NCI-H748 (cell line): ENCODE results near the gene KRTAP1-4.
A peak's percentile ranks its signal among the peaks of the same experiment; 100 is the strongest.
"Not testable (repeated sequence)": the region's sequence is repeated elsewhere in the genome, so short reads cannot be mapped to it uniquely, and the experiment has no call there.

Experiments
- DNase-seq: peaks from one replicate; lab custom pipeline; 2025; ENCODE audit not compliant: unreplicated experiment; lab: John Stamatoyannopoulos, UW

The KRTAP1-4 gene, protein sequence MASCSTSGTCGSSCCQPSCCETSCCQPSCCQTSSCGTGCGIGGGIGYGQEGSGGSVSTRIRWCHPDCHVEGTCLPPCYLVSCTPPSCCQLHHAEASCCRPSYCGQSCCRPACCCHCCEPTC

DNA sequence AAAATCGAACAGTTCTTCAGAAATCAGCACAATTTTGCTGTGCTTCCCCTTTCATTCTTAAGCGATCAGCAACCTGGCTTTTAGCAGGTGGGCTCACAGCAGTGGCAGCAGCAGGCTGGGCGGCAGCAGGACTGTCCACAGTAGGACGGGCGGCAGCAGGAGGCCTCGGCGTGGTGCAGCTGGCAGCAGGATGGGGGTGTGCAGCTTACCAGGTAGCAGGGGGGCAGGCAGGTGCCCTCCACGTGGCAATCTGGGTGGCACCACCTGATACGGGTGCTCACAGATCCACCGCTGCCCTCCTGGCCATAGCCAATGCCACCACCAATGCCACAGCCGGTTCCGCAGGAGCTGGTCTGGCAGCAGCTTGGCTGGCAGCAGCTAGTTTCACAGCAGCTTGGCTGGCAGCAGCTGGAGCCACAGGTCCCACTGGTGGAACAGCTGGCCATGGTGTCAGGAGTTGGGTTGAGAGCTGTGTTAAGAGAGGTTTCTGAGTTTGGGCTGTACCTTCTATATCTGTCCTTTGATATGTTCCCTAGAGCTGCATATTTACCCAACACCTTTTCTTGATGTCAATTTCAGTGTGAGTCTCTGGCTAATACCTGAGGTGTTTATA is at the start of gene KRTAP1-4:
Gene KRTAP1-4 (minus strand): TSS at position 563 of the 613 bp plus-strand sequence. CDS start 117 bp downstream, at position 446.
- no peak for DNase-seq

DNA sequence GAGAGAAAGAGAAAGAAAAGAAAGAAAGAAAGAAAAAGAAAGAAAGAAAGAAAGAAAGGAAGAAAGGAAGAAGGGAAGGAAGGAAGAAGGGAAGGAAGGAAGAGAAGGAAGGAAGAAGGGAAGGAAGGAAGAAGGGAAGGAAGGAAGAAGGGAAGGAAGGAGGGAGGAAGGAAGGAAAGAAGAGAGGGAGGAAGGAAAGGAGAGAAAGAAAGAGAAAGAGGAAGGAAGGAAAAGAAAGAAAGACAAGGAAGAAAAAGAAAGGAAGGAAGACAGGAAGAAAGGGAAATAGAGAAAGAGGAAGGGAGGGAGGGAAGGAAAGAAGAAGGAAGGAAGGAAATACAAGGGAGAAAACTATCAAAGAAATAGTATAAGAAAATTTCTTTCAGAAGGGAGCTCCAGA is 46.8 kb upstream of the KRTAP1-4 start:
- DNase-seq: no peak

DNA sequence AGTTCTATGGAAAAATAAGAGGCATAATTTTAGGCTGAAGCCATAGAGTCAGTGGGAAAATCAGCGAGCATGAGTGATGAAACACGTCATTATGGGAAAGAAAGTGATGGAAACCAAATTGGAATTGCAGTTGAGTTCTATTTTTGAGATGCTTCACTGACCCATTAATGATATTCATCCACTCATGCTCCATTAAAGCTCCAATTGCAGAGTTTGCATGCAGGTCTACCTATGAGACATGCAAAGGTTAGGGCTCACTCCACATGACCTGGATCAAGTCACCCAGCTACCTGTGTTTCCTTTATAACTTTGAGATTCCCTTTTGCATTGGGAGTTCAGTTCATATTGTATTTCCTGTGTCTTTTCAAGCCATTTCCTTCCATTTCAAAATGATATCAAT is 43.7 kb upstream of the KRTAP1-4 start:
- no peak for DNase-seq

DNA sequence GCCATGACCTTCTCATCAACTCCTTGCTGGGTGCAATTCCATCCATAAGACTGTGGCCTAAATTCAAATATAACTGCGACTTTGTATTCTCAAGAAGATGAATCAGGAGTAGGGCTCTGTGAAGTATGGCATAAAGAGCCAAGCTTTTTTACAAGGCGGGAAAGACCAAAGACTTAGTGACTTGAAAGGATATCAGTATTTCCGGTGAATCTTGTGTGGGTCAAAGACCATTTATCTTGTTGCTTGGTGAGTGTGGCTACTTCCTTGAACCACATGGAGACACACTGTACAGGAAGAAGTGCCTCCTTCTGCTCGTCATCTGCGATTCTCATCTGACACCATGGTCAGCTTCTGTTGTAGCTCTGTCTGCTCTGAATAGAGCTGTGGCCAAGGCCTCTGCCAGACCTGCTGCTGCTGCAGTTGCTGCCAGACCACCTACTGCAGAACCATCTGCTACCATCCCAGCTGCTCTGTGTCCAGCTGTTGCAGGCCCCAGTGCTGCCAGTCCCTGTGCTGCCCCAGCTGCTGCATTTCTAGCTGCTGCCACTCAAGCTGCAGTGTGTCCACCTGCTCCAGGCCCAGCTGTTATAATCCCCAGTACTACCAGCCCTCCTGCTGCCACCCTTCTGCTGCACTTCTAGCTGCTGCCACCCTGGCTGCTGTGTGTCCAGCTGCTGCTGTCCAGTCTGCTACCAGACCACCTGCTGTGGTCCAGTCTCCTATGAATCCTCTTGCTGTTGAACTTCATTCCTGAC is 41.8 kb upstream of the KRTAP1-4 start:
- peak; percentile 51 for DNase-seq

DNA sequence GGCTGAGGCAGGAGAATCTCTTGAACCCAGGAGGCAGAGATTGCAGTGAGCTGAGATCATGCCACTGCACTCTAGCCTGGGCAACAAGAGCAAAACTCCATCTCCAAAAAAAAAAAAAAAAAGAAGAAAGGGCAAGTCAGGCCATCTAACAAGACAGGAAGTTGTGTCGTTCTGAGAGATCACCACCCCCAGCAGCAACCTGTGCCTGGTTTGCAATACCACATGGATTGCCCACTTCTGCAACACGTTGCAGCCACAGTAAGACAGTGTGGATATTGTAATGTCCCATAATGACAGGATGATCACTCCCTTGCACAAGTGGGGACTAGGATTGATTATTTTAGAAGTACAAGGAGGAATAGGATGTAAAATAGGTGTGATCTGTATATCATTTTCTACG is 39.0 kb upstream of the KRTAP1-4 start:
- DNase-seq: no peak

DNA sequence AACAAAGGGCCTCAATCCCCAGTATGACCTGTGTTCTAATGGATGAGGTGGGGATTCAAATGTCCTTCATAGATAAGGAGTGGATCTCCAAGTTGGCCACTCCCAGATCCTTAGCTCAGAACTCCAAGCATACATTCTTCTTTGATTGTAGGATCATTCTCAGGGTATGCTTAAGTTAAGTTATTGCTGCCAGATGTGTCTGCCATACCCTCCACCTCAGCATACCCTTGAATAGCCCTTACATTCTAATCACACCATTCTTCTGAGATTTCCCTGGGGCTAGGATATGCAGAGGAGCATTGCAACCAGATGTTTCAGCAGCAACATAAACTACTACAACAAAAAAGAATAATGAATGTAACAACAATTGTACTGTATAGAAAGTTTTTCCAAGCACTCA is 37.3 kb upstream of the KRTAP1-4 start:
- DNase-seq: no peak

DNA sequence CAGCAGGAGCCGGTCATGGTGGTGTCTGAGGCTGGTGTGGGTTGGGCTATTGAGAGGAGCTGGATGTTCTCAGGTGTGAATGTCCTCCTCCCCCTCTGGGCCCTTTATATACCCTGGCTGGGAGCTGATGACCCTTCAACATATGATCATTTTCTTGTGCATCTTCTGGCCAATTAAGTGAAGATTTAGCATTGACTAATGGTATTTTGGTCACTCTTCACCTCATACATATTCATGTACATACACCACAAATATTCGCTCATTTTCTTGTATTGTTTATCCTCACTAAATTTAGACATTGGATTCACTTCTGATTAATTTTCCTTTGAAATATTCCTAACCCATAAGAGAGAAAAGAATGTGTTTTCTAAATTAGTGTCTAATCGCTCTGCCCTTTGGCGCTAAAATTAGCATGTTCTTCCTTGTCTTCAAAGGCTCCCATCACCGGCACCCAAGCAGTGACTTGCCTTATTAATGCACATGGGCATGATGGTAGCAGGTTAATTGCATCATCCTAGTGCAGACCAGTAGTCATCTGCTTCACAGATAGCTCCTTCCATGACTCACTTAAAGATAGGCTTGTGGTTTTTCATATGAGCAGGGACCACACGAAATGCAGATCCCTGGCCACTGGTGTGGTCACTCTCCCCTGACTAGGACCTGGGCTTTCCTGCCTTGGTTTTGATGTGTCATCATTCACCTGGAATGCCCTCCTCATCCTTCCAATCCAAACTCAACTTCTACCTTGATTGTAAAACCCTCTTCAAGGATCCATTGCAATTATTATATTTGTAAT is 36.0 kb upstream of the KRTAP1-4 start, which contains the start of gene KRTAP2-4:
Gene KRTAP2-4 (minus strand): TSS at position 51 of the 796 bp plus-strand sequence. CDS start 34 bp downstream, at position 17.
- DNase-seq: no peak

DNA sequence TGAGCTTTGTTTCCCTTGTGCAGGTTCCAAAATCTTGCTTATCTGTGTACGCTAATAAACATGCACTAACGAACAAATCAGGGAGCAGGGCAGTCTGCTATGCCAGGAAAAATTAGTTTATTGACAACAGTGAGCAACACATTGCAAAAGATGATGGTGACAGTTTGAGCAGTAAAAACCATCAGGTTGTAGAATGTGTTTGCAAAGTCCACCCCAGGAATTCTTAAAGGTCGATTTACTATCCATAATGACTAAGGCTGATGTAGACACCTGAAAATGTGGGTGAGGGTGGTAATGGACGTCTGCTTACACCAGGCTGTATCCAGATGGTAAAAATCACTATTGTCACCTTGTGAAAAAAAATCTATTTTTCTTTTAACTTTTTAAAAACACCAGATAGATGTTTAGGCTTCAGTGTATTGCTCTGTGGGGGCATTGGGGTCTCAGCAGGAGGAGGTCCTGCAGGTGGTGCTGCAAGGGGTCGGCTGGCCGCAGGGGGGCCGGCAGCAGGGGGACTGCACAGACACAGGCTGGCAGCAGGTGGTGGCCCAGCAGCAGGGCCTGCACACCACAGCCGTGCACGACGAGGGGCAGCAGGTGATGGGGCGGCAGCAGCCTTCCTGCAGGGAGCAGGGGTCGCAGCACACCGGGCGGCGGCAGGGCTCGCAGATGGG is 35.2 kb upstream of the KRTAP1-4 start:
- DNase-seq: not testable (repeated sequence)

DNA sequence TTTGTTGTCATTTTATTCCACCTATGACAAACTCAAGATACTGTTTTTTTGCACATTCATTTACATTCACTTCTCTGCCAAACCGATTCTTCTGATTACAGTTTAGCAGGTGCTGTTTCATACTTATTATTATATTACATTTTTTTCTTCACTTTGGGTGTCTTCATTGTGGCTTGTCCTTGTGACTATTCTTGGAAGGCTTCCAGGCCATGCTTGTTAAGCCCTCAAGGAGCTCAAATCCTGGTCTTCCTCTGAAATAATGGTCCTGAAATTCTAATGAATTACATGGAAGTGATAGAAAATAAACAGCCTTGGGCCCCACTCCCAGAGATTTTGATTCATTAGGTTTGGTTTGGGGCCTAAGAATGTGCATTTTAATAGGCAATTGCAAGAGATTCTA is 34.3 kb upstream of the KRTAP1-4 start:
- DNase-seq: no peak

DNA sequence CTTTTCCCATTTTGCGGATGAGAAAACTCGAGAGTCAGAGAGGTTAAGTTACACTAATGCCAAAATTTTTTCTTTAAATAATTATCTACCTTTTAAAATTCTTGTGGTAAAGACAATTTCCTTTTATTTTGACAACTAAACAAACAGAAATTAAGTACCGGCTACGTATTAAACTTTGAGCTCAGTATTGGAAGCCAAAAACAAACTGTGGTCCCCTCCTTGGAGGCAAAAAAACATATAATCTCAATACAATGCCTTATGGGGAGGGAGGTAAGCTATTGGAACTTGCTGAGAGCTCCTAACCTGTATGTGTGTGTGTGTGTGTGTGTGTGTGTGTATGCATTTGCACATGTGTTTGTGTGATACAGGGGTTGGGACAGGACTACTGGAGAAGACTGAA is 33.5 kb upstream of the KRTAP1-4 start:
- DNase-seq: no peak

DNA sequence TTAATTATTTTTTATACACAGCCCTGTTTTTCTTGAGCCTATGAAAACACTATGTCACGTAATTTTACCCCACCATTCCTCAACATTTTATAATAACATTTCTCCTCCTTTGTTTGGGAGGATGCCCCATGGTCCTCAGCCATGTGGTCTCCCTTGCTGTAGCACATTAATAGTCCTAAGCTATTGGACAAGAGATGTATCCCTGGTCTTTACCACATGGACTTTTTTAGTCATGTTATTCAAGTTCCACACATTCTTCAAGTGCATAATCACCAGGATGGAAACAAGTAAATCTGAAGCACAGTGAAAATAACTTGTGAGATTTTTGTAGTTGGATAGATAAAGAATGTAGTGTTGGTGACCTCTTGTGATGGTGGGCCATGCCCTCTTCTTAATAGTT is 32.0 kb upstream of the KRTAP1-4 start:
- DNase-seq: no peak

DNA sequence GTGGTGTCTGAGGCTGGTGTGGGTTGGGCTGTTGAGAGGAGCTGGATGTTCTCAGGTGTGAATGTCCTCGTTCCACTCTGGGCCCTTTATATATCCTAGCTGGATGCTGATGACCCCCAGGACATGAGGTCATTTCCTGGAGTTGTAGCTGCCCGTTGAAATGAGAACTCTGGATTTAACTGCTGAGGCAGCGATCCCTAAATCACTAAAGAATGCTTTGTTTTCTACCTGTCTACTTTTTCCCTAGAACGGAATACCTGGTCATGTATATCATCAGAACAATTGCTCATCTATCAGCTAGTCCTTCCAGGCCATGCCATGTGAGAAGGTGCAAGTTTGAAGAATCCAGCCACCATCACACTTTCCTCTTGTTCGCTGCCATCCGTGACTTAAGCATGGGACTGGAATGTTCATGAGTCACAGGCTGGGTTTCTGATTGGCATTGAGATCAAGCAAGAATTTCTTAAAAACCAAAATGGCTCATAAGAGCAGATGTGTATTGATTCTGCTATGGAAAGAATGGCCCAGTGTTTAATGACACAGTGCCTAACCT is 30.1 kb upstream of the KRTAP1-4 start, which contains the start of gene KRTAP2-3:
Gene KRTAP2-3 (minus strand): TSS at position 63 of the 553 bp plus-strand sequence. CDS start 64 bp downstream, outside the sequence.
- DNase-seq: no peak

DNA sequence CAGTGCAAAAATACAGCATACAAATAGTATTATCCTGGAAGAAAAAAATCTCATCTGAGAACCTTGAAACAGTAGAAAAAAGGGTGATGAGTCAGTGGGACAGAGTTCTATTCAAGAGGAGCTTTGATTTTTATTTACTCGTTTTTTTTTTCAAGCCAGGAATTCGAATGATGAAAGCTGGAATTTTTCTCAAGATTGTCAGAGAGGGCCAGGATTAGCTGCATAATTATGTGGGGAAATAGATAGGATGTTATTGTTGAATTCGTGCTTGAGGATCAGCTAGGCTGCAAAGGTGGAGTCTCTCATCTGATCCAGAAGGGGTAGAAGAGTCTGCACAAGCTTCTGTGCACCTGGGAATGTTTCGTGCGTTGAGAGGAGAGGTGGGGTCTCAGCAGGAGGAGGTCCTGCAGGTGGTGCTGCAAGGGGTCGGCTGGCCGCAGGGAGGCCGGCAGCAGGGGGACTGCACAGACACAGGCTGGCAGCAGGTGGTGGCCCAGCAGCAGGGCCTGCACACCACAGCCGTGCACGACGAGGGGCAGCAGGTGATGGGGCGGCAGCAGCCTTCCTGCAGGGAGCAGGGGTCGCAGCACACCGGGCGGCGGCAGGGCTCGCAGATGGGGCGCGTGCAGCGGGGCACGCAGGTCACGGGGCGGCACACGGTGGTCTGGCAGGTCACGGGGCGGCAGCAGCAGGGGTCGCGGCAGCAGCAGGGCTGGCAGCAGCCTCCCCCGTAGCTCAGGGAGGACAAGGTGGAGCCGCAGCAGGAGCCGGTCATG is 29.5 kb upstream of the KRTAP1-4 start:
- DNase-seq: not testable (repeated sequence)

DNA sequence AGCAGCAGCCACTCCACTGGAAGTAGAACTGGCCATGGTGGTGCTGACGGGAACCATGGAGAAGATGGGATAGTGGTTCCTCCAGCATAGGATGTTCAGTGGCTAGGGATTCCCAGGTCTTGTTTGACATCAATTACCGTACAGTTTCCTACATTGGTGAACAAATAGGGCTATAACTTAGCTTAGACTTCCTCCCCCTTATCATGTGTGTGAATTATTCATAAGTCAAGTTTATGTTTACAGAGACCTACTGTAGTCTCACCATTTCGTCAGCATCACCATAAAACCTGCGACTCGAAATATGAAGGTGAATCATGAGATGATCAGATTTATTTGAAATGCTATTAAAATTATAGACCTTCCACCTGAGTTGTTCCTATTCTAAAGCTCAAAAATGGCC is 28.7 kb upstream of the KRTAP1-4 start:
- no peak for DNase-seq

DNA sequence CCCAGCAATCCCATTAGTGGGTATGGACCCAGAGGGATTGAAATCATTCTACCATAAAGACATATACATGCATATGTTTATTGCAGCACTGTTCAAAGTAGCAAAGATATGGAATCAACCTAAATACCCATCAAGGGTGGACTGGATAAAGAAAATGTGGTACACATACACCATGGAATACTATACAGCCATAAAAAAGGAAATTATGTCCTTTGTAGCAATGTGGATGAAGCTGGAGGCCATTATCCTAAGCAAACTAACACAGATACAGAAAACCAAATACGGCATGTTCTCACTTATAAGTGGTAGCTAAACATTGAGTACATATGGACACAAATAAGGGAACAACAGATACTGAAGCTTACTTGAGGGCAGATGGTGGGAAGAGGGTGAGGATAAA is 27.6 kb upstream of the KRTAP1-4 start:
- no peak for DNase-seq

DNA sequence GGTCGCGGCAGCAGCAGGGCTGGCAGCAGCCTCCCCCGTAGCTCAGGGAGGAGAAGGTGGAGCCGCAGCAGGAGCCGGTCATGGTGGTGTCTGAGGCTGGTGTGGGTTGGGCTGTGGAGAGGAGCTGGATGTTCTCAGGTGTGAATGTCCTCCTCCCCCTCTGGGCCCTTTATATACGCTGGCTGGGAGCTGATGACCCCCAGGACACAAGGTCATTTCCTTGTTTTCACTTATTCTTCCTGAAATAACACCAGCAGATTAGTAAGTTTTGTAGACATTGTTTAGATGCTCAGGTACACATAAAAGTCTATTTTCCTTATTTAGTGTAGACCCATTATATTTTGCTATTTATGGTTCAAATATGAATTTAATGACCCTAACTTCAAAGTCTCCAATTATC is 25.1 kb upstream of the KRTAP1-4 start, which contains the start of gene KRTAP2-2:
Gene KRTAP2-2 (minus strand): TSS at position 101 of the 400 bp plus-strand sequence. CDS start 19 bp downstream, at position 82.
- not testable (repeated sequence) for DNase-seq

DNA sequence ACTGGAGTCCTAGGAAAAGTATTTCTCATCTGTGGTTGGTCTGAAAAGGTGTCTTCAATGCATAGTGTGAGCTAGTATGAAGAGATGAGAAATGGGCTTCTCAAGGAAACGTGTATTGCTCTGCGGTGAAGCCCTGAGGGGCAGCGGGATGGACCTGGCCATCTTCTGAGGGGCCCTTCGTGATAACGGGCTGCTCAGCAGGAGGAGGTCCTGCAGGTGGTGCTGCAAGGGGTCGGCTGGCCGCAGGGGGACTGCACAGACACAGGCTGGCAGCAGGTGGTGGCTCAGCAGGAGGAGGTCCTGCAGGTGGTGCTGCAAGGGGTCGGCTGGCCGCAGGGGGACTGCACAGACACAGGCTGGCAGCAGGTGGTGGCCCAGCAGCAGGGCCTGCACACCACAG is 24.6 kb upstream of the KRTAP1-4 start:
- DNase-seq: not testable (repeated sequence)

DNA sequence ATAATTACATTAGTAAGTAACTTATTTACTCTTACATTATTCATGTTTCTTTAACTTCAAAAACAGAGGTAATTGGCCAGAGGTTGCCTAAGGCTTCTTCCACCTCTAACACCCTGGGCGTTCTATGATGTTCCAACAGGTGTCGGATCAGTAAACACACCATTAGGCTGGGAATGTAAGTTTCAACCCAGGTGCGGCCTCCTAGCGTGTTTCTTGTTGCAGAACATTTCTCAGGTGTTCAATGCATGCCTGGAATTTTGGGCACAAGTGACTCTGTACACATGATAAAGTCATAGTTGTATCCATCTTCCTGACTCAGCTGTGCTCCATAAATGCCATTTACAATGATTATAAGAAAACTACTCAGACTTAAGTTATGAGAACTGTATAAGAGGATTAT is 24.0 kb upstream of the KRTAP1-4 start:
- no peak for DNase-seq

DNA sequence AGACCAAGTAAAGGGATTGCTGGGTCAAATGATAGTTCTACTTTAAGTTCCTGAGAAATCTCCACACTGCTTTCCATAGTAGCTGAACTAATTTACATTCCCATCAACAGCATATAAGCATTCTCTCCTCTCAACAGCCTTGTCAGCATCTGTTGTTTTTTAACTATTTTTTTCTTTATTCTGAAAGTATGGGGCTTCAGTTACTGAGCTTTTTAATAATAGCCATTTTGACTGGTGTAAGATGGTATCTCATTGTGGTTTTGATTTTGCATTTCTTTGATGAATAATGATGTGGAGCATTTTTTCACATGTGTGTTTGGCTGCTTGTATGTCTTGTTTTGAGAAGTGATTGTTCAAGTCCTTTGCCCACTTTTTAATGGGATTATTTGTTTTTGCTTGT is 22.6 kb upstream of the KRTAP1-4 start:
- no peak for DNase-seq

DNA sequence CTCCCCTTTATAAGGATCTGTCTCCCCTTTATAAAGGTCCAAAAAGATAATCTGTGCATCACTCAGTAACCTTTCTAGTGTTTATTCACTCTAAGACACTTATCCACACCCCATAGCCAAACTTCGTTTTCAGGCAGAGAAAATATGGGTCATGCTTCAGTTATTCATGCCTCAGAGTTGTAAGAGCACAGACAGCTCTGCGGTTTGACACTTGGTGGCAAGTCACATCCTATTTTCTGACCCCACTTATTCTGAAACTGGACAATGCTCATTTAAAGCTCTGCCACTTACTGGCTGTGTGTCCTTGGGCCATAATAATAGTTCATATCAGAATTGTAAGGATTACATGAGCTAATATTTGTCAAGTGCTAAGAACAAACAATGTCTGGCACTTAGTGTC is 19.1 kb upstream of the KRTAP1-4 start:
- no peak for DNase-seq
